Breast epithelium (tissue), 4 donors: ENCODE data around the gene IDI2. TPM values are rescaled to one million over a fixed set of nuclear protein-coding genes. Genes with fewer than 3 reads are reported as not detected.
"Not testable (repeated sequence)": the region's sequence is repeated elsewhere in the genome, so short reads cannot be mapped to it uniquely, and the experiment has no call there.

Experiments used
- DNase-seq, 2 donors: peaks; one replicate each; pipeline ENCODE4 v3.0.0-alpha.2; 2019; ENCODE audit warnings: low spot score in 2 of 2
- H3K27ac ChIP-seq, 2 donors: fragments of 200-600 bp; sonication (generic) in 1 of 2; one replicate each; pipeline ENCODE4 v1.5.1; 2016 to 2019; ENCODE audit warnings: mild to moderate bottlenecking in 1 of 2
- H3K27me3 ChIP-seq, 2 donors: fragments of 200-600 bp; sonication (generic) in 1 of 2; one replicate each; pipeline versions ENCODE4 v1.5.1 to v1.6.0; 2017 to 2019; ENCODE audit warnings: control low read depth in 1 of 2, mild to moderate bottlenecking in 1 of 2
- H3K36me3 ChIP-seq: fragments of 200-600 bp; one replicate; pipeline ENCODE4 v1.5.1; 2019
- H3K4me1 ChIP-seq, 2 donors: fragments of 200-600 bp; sonication (generic); one replicate each; pipeline ENCODE4 v1.5.1; 2016 to 2019; ENCODE audit warnings: control low read depth in 1 of 2
- H3K4me3 ChIP-seq, 3 donors: fragments of 200-600 bp; sonication (generic); 1 replicate in 2 of 3; 2 replicates in 1 of 3; pipeline ENCODE4 v1.5.1; 2016 to 2019; ENCODE audit warnings: mild to moderate bottlenecking in 3 of 3, moderate library complexity in 2 of 3
- H3K9me3 ChIP-seq, 2 donors: fragments of 200-600 bp; sonication (generic) in 1 of 2; one replicate each; pipeline ENCODE4 v1.5.1; 2016 to 2019; ENCODE audit warnings: control low read depth in 1 of 2
- POLR2A ChIP-seq: fragments of 450-650 bp; IDR thresholded peaks from one replicate; pipeline ENCODE4 v1.6.1; 2016; ENCODE audit warnings: antibody characterized with exemption, mild to moderate bottlenecking, moderate library complexity
- POLR2AphosphoS5 ChIP-seq, 3 donors: sonication (generic); formaldehyde crosslinking; IDR thresholded peaks; one replicate each; pipeline ENCODE4 v1.6.1; 2017; ENCODE audit warnings: antibody characterized with exemption in 3 of 3
- intact Hi-C: fragments of 100-400 bp; cut with DNase I; formaldehyde crosslinking; loops from one replicate; pipeline ENCODE4 v1.15.1; 2023; ENCODE audit warnings: low total_unique reads
- total RNA-seq, 3 donors: library from RNA; depleted of rRNA; stranded (reverse); fragments of >200 nt; gene quantifications; one replicate each; pipeline ENCODE4 v1.1.0, GENCODE V29; 2016
- TF ChIP-seq, protein P1 (sequence below), 3 donors: fragments of 450-650 bp; IDR thresholded peaks; one replicate each; pipeline ENCODE4 v1.5.1; 2016 to 2017; ENCODE audit warnings: antibody characterized with exemption in 3 of 3, mild to moderate bottlenecking in 3 of 3, moderate library complexity in 3 of 3

IDI2 gene
- total RNA-seq, 3 donors from 2014 or later, result not detected

DNA sequence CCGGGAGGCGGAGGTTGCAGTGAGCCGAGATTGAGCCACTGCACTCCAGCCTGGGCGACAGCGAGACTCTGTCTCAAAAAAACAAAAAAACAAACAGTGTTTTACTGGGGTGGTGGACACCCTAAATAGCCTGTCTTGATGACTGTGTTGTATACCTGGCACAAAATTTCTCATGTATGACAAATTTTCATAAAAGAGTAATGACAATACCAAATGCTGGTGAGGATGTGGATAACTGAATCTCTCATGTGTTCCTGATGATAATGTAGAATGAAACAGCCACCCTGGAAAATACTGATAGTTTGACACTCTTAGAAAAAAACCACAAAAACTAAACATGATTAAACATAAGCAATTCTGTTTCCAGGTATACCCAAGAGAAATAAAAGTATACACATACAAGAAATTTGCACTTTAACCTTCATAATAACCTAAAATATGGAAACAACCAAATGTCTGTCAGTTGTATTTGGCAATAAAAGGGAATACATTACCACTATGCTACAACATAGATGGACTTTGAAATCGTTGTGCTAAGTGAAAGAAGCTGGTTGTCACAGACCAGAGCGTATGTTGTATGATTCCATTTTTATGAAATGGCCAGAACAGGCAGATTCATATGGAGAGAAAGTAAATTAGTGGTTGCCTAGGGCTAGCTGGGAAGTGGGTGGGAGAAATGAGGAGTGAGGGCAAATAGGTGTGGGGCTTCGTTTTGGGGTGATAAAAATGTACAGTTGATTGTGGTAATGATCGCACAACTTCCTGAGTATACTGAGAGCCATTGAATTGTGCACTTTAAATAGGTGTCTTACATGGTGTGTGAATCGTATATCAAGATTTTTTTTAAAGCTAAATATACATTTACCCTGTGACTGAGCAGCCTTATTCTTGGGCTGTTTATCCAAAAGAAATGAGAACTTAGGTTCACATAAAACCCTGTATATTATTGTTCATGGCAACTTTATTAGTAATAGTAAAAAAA lies 43.0 kb upstream of the IDI2 start:
- Histone ChIP-seq H3K36me3 (no peaks in the 10 kb centered on the region), H3K4me1 (no peaks in the 10 kb centered on the region), H3K27ac (no peak overlapping the region), H3K27me3 (no peaks in the 10 kb centered on the region), H3K9me3 (no peaks in the 10 kb centered on the region), H3K4me3 (no peak overlapping the region)
- DNase-seq, result no peak
- TF ChIP-seq POLR2AphosphoS5 (IDR thresholded peaks at IDR 0.05) (no peak), POLR2A (no peak)
- TF ChIP-seq, protein P1, sequence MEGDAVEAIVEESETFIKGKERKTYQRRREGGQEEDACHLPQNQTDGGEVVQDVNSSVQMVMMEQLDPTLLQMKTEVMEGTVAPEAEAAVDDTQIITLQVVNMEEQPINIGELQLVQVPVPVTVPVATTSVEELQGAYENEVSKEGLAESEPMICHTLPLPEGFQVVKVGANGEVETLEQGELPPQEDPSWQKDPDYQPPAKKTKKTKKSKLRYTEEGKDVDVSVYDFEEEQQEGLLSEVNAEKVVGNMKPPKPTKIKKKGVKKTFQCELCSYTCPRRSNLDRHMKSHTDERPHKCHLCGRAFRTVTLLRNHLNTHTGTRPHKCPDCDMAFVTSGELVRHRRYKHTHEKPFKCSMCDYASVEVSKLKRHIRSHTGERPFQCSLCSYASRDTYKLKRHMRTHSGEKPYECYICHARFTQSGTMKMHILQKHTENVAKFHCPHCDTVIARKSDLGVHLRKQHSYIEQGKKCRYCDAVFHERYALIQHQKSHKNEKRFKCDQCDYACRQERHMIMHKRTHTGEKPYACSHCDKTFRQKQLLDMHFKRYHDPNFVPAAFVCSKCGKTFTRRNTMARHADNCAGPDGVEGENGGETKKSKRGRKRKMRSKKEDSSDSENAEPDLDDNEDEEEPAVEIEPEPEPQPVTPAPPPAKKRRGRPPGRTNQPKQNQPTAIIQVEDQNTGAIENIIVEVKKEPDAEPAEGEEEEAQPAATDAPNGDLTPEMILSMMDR (IDR thresholded peaks at IDR 0.05), result no peak
- intact Hi-C loops, result no loop called here

DNA sequence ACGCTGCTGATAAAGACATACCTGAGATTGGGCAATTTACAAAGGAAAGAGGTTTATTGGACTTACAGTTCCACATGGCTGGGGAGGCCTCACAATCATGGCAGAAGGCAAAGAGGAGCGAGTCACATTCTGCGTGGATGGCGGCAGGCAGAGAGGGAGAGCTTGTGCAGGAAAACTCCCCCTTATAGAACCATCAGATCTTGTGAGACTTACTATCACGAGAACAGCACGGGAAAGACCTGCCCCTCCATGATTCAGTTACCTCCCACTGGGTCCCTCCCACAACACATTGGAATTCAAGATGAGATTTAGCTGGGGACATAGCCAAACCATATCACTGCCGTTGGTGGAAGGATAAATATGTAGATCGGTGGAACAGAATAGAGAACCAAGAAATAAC lies 41.1 kb upstream of the IDI2 start:
- H3K4me3 ChIP-seq, DNase-seq, intact Hi-C loops, H3K4me1 ChIP-seq, H3K9me3 ChIP-seq, H3K36me3 ChIP-seq, H3K27ac ChIP-seq, H3K27me3 ChIP-seq: not testable (repeated sequence)

DNA sequence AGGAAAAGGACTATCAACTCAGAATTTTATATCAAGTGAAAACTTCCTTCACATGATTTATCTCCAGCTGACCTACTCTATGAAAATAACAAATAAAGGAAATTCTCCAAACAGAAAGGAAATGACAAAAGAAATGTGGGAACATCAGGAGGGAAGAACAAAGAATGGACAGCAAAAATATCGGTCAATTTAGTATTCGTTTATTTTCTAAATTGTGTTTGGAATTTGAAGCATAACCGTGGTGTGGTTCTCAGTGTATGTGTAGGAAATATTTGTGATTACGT lies 39.2 kb upstream of the IDI2 start:
- Histone ChIP-seq H3K4me1 (no peaks in the 10 kb centered on the region), H3K4me3 (no peak overlapping the region), H3K36me3 (no peaks in the 10 kb centered on the region), H3K27me3 (no peaks in the 10 kb centered on the region), H3K9me3 (no peaks in the 10 kb centered on the region), H3K27ac (no peak overlapping the region)
- no peak for TF ChIP-seq POLR2AphosphoS5 (IDR thresholded peaks at IDR 0.05)
- no peak for TF ChIP-seq POLR2A
- TF ChIP-seq, protein P1 (IDR thresholded peaks at IDR 0.05), result no peak
- DNase-seq, result no peak
- intact Hi-C loops, result no loop called here

DNA sequence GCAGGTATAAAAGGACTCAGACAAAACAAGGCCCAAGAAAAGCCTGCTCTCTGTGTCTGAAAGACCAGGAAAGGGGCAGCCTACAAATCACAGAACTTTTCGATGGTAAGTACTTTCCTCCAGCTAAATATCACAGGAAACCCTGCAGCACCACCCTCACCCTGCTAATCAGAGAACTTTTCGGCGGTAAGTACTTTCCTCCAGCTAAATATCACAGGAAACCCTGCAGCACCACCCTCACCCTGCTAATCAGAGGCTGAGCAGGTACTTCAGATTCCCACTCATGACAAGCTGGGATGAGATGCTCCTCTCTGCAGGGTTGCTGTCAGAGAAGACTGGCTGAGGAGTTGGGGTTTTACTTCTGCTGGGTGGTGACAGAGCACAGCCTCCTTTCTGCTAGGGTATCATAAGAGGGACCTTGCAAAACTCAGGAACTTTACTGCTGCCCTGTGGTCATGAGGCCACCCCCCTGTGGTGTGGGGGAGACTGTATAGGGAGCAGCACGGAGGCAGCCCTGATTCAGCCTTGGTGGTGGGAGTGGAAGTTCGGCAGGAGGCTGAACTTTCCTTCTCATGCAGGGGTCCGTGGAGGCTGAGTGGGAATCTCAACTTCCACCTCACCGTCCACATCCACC lies 37.7 kb upstream of the IDI2 start:
- H3K4me1 ChIP-seq, result no peaks in the 10 kb centered on the region
- no peaks in the 10 kb centered on the region for H3K27me3 ChIP-seq
- no peak overlapping the region for H3K27ac ChIP-seq
- intact Hi-C loops, result no loop called here
- TF ChIP-seq POLR2A (no peak), POLR2AphosphoS5 (IDR thresholded peaks at IDR 0.05) (no peak)
- TF ChIP-seq, protein P1 (IDR thresholded peaks at IDR 0.05), result no peak
- no peak overlapping the region for H3K4me3 ChIP-seq
- DNase-seq, result no peak
- H3K9me3 ChIP-seq, result no peaks in the 10 kb centered on the region
- H3K36me3 ChIP-seq, result no peaks in the 10 kb centered on the region

DNA sequence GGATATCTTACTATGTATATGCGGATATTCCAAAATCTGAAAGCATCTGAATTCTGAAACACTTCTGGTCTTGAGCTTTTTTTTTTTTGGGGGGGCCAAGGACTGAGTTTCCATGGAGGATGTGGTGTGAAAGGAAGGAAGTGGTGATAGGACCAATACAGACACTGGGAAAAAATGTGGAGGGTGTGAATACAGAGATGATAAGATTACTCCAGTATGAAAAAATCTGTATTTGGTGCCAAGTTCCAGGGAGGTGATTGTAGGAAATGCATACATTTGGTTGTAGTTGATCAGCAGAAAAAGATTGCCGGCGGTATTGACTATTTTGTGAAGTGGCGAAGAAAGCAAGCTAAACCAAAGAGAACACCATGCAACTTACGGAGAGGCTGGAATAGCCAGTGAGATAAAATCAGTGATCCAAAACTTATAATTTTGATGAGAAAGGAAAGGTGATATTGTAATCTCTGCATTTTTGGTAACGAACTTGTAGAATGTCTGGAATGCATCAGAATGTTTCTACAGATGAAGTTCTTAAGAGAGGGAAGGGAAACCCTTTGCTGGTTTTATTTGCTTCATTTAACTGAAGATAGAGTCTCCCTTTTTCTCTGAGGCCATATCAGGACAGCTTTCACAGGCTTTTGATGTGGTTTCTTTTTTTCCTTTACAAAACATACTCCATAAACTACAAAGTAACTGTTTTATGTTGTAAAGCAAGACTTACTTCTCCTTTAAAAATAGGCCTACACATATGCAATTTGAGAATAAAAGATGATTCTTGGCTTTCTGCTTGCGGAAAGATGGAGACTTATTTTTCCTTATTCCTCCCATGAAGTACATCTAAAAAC lies 36.5 kb upstream of the IDI2 start:
- DNase-seq, result no peak
- Histone ChIP-seq H3K27ac (no peak overlapping the region), H3K36me3 (no peaks in the 10 kb centered on the region), H3K27me3 (no peaks in the 10 kb centered on the region), H3K9me3 (no peaks in the 10 kb centered on the region), H3K4me3 (no peak overlapping the region), H3K4me1 (no peaks in the 10 kb centered on the region)
- TF ChIP-seq, protein P1 (IDR thresholded peaks at IDR 0.05), result no peak
- no peak for TF ChIP-seq POLR2AphosphoS5 (IDR thresholded peaks at IDR 0.05)
- no peak for TF ChIP-seq POLR2A
- intact Hi-C loops, result no loop called here
